ENCODE data around the gene NOL12.
A peak's percentile ranks its signal among the peaks of the same experiment; 100 is the strongest.

NOL12 gene

GRCh38 chr22:37661160-37661924, 24.8 kb upstream of the NOL12 start:
- H3K27ac ChIP-seq (ENCODE audit: extremely low read depth, low read depth, low read length), result peak overlapping the region; percentile 40
- TF ChIP-seq ZNF830 (tag by site-specific recombination; IDR thresholded peaks at IDR 0.05; ENCODE audit: low read depth) (no peak), KLF8 (tag by site-specific recombination; IDR thresholded peaks at IDR 0.05) (peak; percentile 65; the same call in 1 of the 2 replicates), ZNF354C (tag by site-specific recombination; IDR thresholded peaks at IDR 0.05; ENCODE audit: borderline replicate concordance, low read depth) (no peak), ZNF837 (tag by site-specific recombination; IDR thresholded peaks at IDR 0.05) (no peak), MEIS1 (CRISPR knock-in tag; IDR thresholded peaks at IDR 0.05; ENCODE audit: borderline replicate concordance) (no peak), ZNF426 (tag by site-specific recombination; IDR thresholded peaks at IDR 0.05) (no peak), KLF10 (tag by site-specific recombination; IDR thresholded peaks at IDR 0.05) (peak; percentile 86), ZNF112 (tag by site-specific recombination; IDR thresholded peaks at IDR 0.05) (no peak), SCRT1 (tag by site-specific recombination; IDR thresholded peaks at IDR 0.05; ENCODE audit: borderline replicate concordance) (no peak), YY1 (tag by site-specific recombination; IDR thresholded peaks at IDR 0.05) (peak; percentile 40; the same call in 1 of the 2 replicates), ZNF701 (tag by site-specific recombination; IDR thresholded peaks at IDR 0.05) (no peak), ZNF660 (tag by site-specific recombination; IDR thresholded peaks at IDR 0.05) (0 out of 2 replicates have a peak, but pooled peaks have one; percentile 11), GLIS1 (tag by site-specific recombination; IDR thresholded peaks at IDR 0.05) (peak; percentile 71), ZNF184 (tag by site-specific recombination; IDR thresholded peaks at IDR 0.05) (no peak), ZNF776 (tag by site-specific recombination; IDR thresholded peaks at IDR 0.05; ENCODE audit: borderline replicate concordance) (no peak), KLF9 (tag by site-specific recombination; IDR thresholded peaks at IDR 0.05; ENCODE audit: low read depth) (0 out of 2 replicates have a peak, but pooled peaks have one; percentile 35), ZNF394 (tag by site-specific recombination; IDR thresholded peaks at IDR 0.05; ENCODE audit: borderline replicate concordance) (0 out of 2 replicates have a peak, but pooled peaks have one; percentile 34), ZNF544 (tag by site-specific recombination; IDR thresholded peaks at IDR 0.05) (no peak), KLF16 (tag by site-specific recombination; IDR thresholded peaks at IDR 0.05) (peak; percentile 41; the same call in 1 of the 2 replicates), ZNF560 (tag by site-specific recombination; IDR thresholded peaks at IDR 0.05; ENCODE audit: borderline replicate concordance) (no peak), ZNF214 (tag by site-specific recombination; IDR thresholded peaks at IDR 0.05; ENCODE audit: borderline replicate concordance) (no peak), HIC1 (tag by site-specific recombination; IDR thresholded peaks at IDR 0.05) (peak; percentile 83; the same call in 1 of the 2 replicates), ZBTB8A (tag by site-specific recombination; IDR thresholded peaks at IDR 0.05) (0 out of 2 replicates have a peak, but pooled peaks have one; percentile 4), WT1 (tag by site-specific recombination; IDR thresholded peaks at IDR 0.05) (peak; percentile 85), ZNF555 (tag by site-specific recombination; conservative IDR thresholded peaks at IDR 0.05) (no peak), ZBTB11 (tag by site-specific recombination; conservative IDR thresholded peaks at IDR 0.05; ENCODE audit: low read depth) (no peak), ZNF324 (tag by site-specific recombination; IDR thresholded peaks at IDR 0.05) (peak; percentile 70; the same call in 1 of the 2 replicates)
- TF ChIP-seq, protein P1, sequence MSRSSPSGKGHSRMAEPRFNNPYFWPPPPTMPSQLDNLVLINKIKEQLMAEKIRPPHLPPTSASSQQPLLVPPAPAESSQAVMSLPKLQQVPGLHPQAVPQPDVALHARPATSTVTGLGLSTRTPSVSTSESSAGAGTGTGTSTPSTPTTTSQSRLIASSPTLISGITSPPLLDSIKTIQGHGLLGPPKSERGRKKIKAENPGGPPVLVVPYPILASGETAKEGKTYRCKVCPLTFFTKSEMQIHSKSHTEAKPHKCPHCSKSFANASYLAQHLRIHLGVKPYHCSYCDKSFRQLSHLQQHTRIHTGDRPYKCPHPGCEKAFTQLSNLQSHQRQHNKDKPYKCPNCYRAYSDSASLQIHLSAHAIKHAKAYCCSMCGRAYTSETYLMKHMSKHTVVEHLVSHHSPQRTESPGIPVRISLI (tag by site-specific recombination; IDR thresholded peaks at IDR 0.05), result peak; percentile 95
- TF ChIP-seq, protein P2, sequence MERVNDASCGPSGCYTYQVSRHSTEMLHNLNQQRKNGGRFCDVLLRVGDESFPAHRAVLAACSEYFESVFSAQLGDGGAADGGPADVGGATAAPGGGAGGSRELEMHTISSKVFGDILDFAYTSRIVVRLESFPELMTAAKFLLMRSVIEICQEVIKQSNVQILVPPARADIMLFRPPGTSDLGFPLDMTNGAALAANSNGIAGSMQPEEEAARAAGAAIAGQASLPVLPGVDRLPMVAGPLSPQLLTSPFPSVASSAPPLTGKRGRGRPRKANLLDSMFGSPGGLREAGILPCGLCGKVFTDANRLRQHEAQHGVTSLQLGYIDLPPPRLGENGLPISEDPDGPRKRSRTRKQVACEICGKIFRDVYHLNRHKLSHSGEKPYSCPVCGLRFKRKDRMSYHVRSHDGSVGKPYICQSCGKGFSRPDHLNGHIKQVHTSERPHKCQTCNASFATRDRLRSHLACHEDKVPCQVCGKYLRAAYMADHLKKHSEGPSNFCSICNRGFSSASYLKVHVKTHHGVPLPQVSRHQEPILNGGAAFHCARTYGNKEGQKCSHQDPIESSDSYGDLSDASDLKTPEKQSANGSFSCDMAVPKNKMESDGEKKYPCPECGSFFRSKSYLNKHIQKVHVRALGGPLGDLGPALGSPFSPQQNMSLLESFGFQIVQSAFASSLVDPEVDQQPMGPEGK (tag by site-specific recombination; IDR thresholded peaks at IDR 0.05), result peak; percentile 91

More at GRCh38 chr22:37661160-37661924, 24.8 kb upstream of the NOL12 start:
- peak overlapping the region; percentile 14 for H3K4me3 ChIP-seq (ENCODE audit: low read depth, low read length)
- H3K4me1 ChIP-seq (ENCODE audit: control insufficient read depth, insufficient read depth, low read length), result peaks cover 12% of the 10 kb centered on the region
- H3K9me3 ChIP-seq (ENCODE audit: control insufficient read depth, insufficient read depth, low read depth, low read length), result no peaks in the 10 kb centered on the region
- CTCF ChIA-PET, result interaction anchor here (0.6 to 7.0 kb wide), 11 partner anchors 9 to 1206 kb away, joined by 3 to 138 read pairs (median 4); partner anchors contain the start of gene LGALS1
- H3K36me3 ChIP-seq (ENCODE audit: control insufficient read depth in 2 of 2, insufficient read depth in 1 of 2, low read length in 2 of 2), result peaks cover 3 to 26% of the 10 kb centered on the region in 2 experiments; a peak in 2 of 3 replicates
- POLR2A ChIA-PET, result interaction anchor here (0.6 to 6.5 kb wide), 14 partner anchors 10 to 462 kb away, joined by 3 to 85 read pairs (median 6); partner anchors contain the start of genes GCAT, GGA1, LGALS1 and NOL12
